PC-3 (cell line): Measurements from ENCODE around the gene ZDHHC16. TPM values are rescaled to one million over a fixed set of nuclear protein-coding genes. Genes with fewer than 3 reads are reported as not detected.

Experiments used
- ATAC-seq: fragments of 200-7000 bp; cut with Tn5 transposase; 2 replicates; pipeline ENCODE4 v1.9.1; 2020; ENCODE audit warnings: mild to moderate bottlenecking, moderate library complexity
- BruUV-seq: library from RNA; stranded (reverse); fragments of 400-500 nt; replicated peaks from 2 replicates; lab custom pipeline; 2021; lab: Mats Ljungman, UMichigan
- CTCF ChIA-PET: fragments of 300-600 bp; sonication (Branson Sonifier 250); formaldehyde crosslinking; loops from one replicate; lab custom pipeline; 2022; ENCODE audit warnings: antibody characterized with exemption; lab: Charles Lee
- POLR2A ChIA-PET: fragments of 300-600 bp; sonication (Branson Sonifier 250); formaldehyde crosslinking; loops from one replicate; lab custom pipeline; 2022; ENCODE audit warnings: antibody characterized with exemption; ENCODE audit not compliant: unreplicated experiment; lab: Charles Lee
- DNase-seq: peaks from one replicate; pipeline ENCODE4 v3.0.0-alpha.2; 2015
- H2AFZ ChIP-seq: fragments of 300-600 bp; sonication (generic); 2 replicates; pipeline ENCODE4 v1.6.0; 2016; ENCODE audit warnings: antibody characterized with exemption, low read length
- H3F3A ChIP-seq: fragments of 300-600 bp; sonication (generic); one replicate; pipeline ENCODE4 v1.6.0; 2017; ENCODE audit warnings: antibody characterized with exemption, low read length, control low read depth, mild to moderate bottlenecking; ENCODE audit not compliant: unreplicated experiment
- H3K27ac ChIP-seq: fragments of 300-600 bp; sonication (generic); 2 replicates; pipeline ENCODE4 v1.5.1; 2016; ENCODE audit warnings: mild to moderate bottlenecking, low read length
- H3K27me3 ChIP-seq: fragments of 300-600 bp; sonication (generic); 2 replicates; pipeline ENCODE4 v1.6.1; 2016; ENCODE audit warnings: low read length, mixed read lengths
- H3K36me3 ChIP-seq: fragments of 300-600 bp; sonication (generic); 2 replicates; pipeline ENCODE4 v1.6.1; 2016; ENCODE audit warnings: low read depth, mixed run types, low read length, mixed read lengths
- H3K4me1 ChIP-seq: fragments of 300-600 bp; sonication (generic); 2 replicates; pipeline ENCODE4 v1.5.1; 2016; ENCODE audit warnings: low read length; ENCODE audit not compliant: insufficient read depth
- H3K4me2 ChIP-seq: fragments of 300-600 bp; sonication (generic); 2 replicates; pipeline ENCODE4 v1.6.0; 2016; ENCODE audit warnings: low read length
- H3K4me3 ChIP-seq: fragments of 300-600 bp; sonication (generic); 2 replicates; pipeline ENCODE4 v1.5.1; 2016; ENCODE audit warnings: mild to moderate bottlenecking, low read length, mixed read lengths
- H3K79me2 ChIP-seq: fragments of 300-600 bp; sonication (generic); 2 replicates; pipeline ENCODE4 v1.6.1; 2017; ENCODE audit warnings: low read length, mixed read lengths
- H3K9ac ChIP-seq: fragments of 300-600 bp; sonication (generic); 2 replicates; pipeline ENCODE4 v1.6.0; 2016; ENCODE audit warnings: mild to moderate bottlenecking, low read length
- H3K9me2 ChIP-seq: fragments of 300-600 bp; sonication (generic); replicated peaks from 2 replicates; pipeline ENCODE4 v1.6.1; 2016; ENCODE audit warnings: mixed run types, low read length, mixed read lengths
- H3K9me3 ChIP-seq: fragments of 300-600 bp; sonication (generic); 2 replicates; pipeline ENCODE4 v1.6.1; 2016; ENCODE audit warnings: low read length, mixed read lengths
- H4K20me1 ChIP-seq: fragments of 300-600 bp; sonication (generic); 2 replicates; pipeline ENCODE4 v1.6.1; 2016; ENCODE audit warnings: low read length, mixed read lengths
- CTCF ChIP-seq: fragments of 300-600 bp; sonication (generic); conservative IDR thresholded peaks from 2 replicates; pipeline ENCODE4 v1.5.1; 2017; ENCODE audit warnings: antibody characterized with exemption, low read depth, mild to moderate bottlenecking, low read length
- EZH2 ChIP-seq: fragments of 300-600 bp; sonication (generic); IDR thresholded peaks from one replicate; pipeline ENCODE4 v1.6.1; 2017; ENCODE audit warnings: antibody characterized with exemption, mild to moderate bottlenecking, low read length; ENCODE audit not compliant: unreplicated experiment
- EZH2phosphoT487 ChIP-seq: fragments of 300-600 bp; sonication (generic); IDR thresholded peaks from 2 replicates; pipeline ENCODE4 v1.6.1; 2018; ENCODE audit warnings: mild to moderate bottlenecking, antibody characterized with exemption, low read length, borderline replicate concordance
- intact Hi-C: fragments of 100-400 bp; cut with micrococcal nuclease; formaldehyde crosslinking; loops from 2 replicates; pipeline ENCODE4 v1.9.0; 2023
- total RNA-seq: library from RNA; depleted of rRNA; stranded (reverse); fragments of >200 nt; gene quantifications from 2 replicates; pipeline ENCODE4 v1.2.3, GENCODE V29; 2014

Gene ZDHHC16
- total RNA-seq, 1 experiment from 2014 or later, result 35.1 TPM

DNA sequence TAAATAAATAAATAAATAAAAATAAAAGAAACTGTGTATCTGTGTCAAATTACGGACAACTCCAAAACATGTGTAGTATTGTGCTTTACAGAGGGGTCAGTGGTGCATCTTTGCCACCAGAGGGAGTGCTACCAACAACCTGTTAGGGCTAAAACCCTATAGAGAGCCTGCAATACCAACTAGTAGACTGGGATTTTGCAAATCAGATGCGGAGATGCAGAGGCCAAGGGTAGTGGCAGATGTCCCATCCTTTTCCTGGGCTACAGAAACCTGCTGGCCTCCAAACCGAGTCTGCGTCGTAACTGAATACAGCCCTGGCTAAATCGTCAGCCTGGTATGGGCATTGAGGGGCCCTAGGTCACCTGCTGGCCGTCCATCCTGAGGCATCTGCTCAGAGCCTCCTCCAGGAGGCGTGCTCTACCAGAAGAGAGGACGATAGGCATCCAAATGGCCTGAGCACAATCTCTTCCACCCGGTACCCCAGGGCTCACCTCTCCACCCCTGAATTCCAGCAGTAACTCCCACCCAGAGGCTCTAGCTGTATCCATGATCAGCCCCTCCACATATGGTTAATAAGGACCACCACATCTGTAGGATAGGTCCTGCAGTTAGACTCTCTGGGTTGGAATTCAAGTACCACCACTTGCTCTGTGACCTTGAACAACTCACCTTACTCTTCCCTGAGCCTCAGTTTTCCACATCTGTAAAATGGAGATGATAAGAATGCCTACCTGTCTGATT, 38.6 kb upstream of the ZDHHC16 start:
- Histone ChIP-seq H3F3A (no peaks in the 10 kb centered on the region), H2AFZ (peak overlapping the region; percentile 81), H3K9me3 (no peaks in the 10 kb centered on the region), H3K36me3 (no peaks in the 10 kb centered on the region), H3K9ac (no peak overlapping the region), H3K9me2 (no peaks in the 10 kb centered on the region), H3K4me1 (peaks cover 17% of the 10 kb centered on the region), H3K79me2 (no peaks in the 10 kb centered on the region), H3K27ac (no peak overlapping the region), H3K4me2 (peak overlapping the region; percentile 79), H3K4me3 (peak overlapping the region; percentile 47; the same call in 1 of the 2 replicates), H4K20me1 (no peaks in the 10 kb centered on the region), H3K27me3 (no peaks in the 10 kb centered on the region)
- DNase-seq (peak; percentile 71), ATAC-seq (peak; percentile 97)
- TF ChIP-seq EZH2 (no peak), CTCF (peak; percentile 76)
- BruUV-seq, result no TSS peak
- intact Hi-C loops, result loop anchor here (2.0 kb wide), 2 partner anchors 19 to 205 kb away; partner anchors contain the start of gene PGAM1
- POLR2A ChIA-PET, result interaction anchor here (0.7 kb wide), 1 partner anchor 21 kb away, joined by 3 read pairs; no protein-coding TSS in a partner anchor
- CTCF ChIA-PET, result no interaction called here

GRCh38 chr10:97407952-97408248, 38.1 kb upstream of the ZDHHC16 start:
- H3K4me1 ChIP-seq, result peaks cover 17% of the 10 kb centered on the region
- H3F3A ChIP-seq, result no peaks in the 10 kb centered on the region
- ATAC-seq (no peak), DNase-seq (no peak)
- H3K4me3 ChIP-seq, result no peak overlapping the region
- H3K27ac ChIP-seq, result 0 out of 2 replicates have a peak overlapping the region, but pooled peaks have one; percentile 45
- no peaks in the 10 kb centered on the region for H3K27me3 ChIP-seq
- no peaks in the 10 kb centered on the region for H3K9me3 ChIP-seq
- BruUV-seq, result no TSS peak
- H4K20me1 ChIP-seq, result no peaks in the 10 kb centered on the region
- no peaks in the 10 kb centered on the region for H3K79me2 ChIP-seq
- ChIA-PET CTCF (no interaction called here), POLR2A (no interaction called here)
- H3K9me2 ChIP-seq, result no peaks in the 10 kb centered on the region
- peak overlapping the region; percentile 34; the same call in 1 of the 2 replicates for H3K4me2 ChIP-seq
- TF ChIP-seq EZH2, result no peak
- no peak for TF ChIP-seq CTCF
- no peak for TF ChIP-seq EZH2phosphoT487
- no peaks in the 10 kb centered on the region for H3K36me3 ChIP-seq
- intact Hi-C loops, result loop anchor here (2.0 kb wide), 2 partner anchors 19 to 205 kb away; partner anchors contain the start of gene PGAM1
- no peak overlapping the region for H3K9ac ChIP-seq
- H2AFZ ChIP-seq, result peak overlapping the region; percentile 81; the same call in 1 of the 2 replicates

- H4K20me1 ChIP-seq, result no peaks in the 10 kb centered on the region
- peak overlapping the region; percentile 45 for H3K27ac ChIP-seq
- DNase-seq (peak; percentile 64), ATAC-seq (no peak)
- TF ChIP-seq CTCF (no peak), EZH2 (no peak)
- H3F3A ChIP-seq, result no peaks in the 10 kb centered on the region
- no peaks in the 10 kb centered on the region for H3K27me3 ChIP-seq
- no peaks in the 10 kb centered on the region for H3K9me3 ChIP-seq
- H3K4me1 ChIP-seq, result peaks cover 19% of the 10 kb centered on the region
- no peaks in the 10 kb centered on the region for H3K9me2 ChIP-seq
- CTCF ChIA-PET, result no interaction called here
- intact Hi-C loops, result no loop called here
- no peak overlapping the region for H3K4me3 ChIP-seq
- H3K4me2 ChIP-seq, result no peak overlapping the region
- POLR2A ChIA-PET, result no interaction called here
- H3K36me3 ChIP-seq, result no peaks in the 10 kb centered on the region
- H2AFZ ChIP-seq, result no peak overlapping the region
- H3K9ac ChIP-seq, result no peak overlapping the region
- BruUV-seq, result no TSS peak
- no peaks in the 10 kb centered on the region for H3K79me2 ChIP-seq
Observed at GRCh38 chr10:97408496-97408992, 37.4 kb upstream of the ZDHHC16 start.
